ENCODE measurements around the gene HOXD12. TPM values are rescaled to one million over a fixed set of nuclear protein-coding genes. Genes with fewer than 3 reads are reported as not detected.

The HOXD12 gene
- total RNA-seq, 1 donor from 2014 or later: not detected

GRCh38 chr2:176118601-176119339, 19.2 kb downstream of the HOXD12 start:
- peak; percentile 80 for DNase-seq (ENCODE audit: low read depth)

GRCh38 chr2:176120364-176121189, 21.0 kb downstream of the HOXD12 start:
- no peak for DNase-seq (ENCODE audit: low read depth)

GRCh38 chr2:176121190-176122051, 21.8 kb downstream of the HOXD12 start:
- no peak for DNase-seq (ENCODE audit: low read depth)

- DNase-seq (ENCODE audit: low read depth): no peak
These were observed 22.6 kb downstream of the HOXD12 start for GRCh38 chr2:176122052-176122682.

GRCh38 chr2:176122683-176123410, 23.3 kb downstream of the HOXD12 start, which contains the start of gene HOXD9:
Gene HOXD9 (plus strand): TSS chr2:176122719. CDS start chr2:176122769, 50 bp downstream.
- no peak for DNase-seq (ENCODE audit: low read depth)

GRCh38 chr2:176123411-176124109, 24.0 kb downstream of the HOXD12 start:
- DNase-seq (ENCODE audit: low read depth): no peak

GRCh38 chr2:176124110-176124946, 24.7 kb downstream of the HOXD12 start:
- DNase-seq (ENCODE audit: low read depth): no peak

GRCh38 chr2:176124947-176125771, 25.6 kb downstream of the HOXD12 start:
- no peak for DNase-seq (ENCODE audit: low read depth)

- no peak for DNase-seq (ENCODE audit: low read depth)
These were observed 26.1 kb downstream of the HOXD12 start for GRCh38 chr2:176125772-176126054.

GRCh38 chr2:176126929-176127773, 27.6 kb downstream of the HOXD12 start:
- no peak for DNase-seq (ENCODE audit: low read depth)

- no peak for DNase-seq (ENCODE audit: low read depth)
These were observed 28.1 kb downstream of the HOXD12 start for GRCh38 chr2:176127774-176128072.

GRCh38 chr2:176128172-176128981, 28.8 kb downstream of the HOXD12 start:
- no peak for DNase-seq (ENCODE audit: low read depth)

- DNase-seq (ENCODE audit: low read depth): peak; percentile 85
These were observed 29.6 kb downstream of the HOXD12 start, which contains the start of gene HOXD8 for GRCh38 chr2:176128982-176129796. Gene HOXD8 (plus strand): TSS chr2:176129705. CDS start chr2:176130367, 662 bp downstream.

GRCh38 chr2:176129813-176130146, 30.2 kb downstream of the HOXD12 start:
- no peak for DNase-seq (ENCODE audit: low read depth)

GRCh38 chr2:176130147-176130956, 30.8 kb downstream of the HOXD12 start:
- DNase-seq (ENCODE audit: low read depth): no peak

All from renal cortical epithelial cell (primary cell).